Renal cortex interstitium (tissue), 11 donors: ENCODE results near the gene SPTLC2. TPM values are rescaled to one million over a fixed set of nuclear protein-coding genes. Genes with fewer than 3 reads are reported as not detected.
"Not testable (repeated sequence)": the region's sequence is repeated elsewhere in the genome, so short reads cannot be mapped to it uniquely, and the experiment has no call there.

ENCODE experiments used
- DNase-seq, 11 donors: peaks; one replicate each; pipeline ENCODE4 v3.0.0-alpha.2; 2013; ENCODE audit warnings: low read depth in 9 of 11, low spot score in 4 of 11; ENCODE audit errors: extremely low read depth in 1 of 11
- polyA plus RNA-seq, 3 donors: library from polyadenylated mRNA; unstranded; fragments of 120-200 nt; gene quantifications; one replicate each; pipeline ENCODE4 v1.2.1, GENCODE V29; 2013; ENCODE audit not compliant: insufficient read length in 3 of 3

SPTLC2 gene
- polyA plus RNA-seq, 3 donors = 61.8 to 71.8 (median 71.7) TPM

DNA sequence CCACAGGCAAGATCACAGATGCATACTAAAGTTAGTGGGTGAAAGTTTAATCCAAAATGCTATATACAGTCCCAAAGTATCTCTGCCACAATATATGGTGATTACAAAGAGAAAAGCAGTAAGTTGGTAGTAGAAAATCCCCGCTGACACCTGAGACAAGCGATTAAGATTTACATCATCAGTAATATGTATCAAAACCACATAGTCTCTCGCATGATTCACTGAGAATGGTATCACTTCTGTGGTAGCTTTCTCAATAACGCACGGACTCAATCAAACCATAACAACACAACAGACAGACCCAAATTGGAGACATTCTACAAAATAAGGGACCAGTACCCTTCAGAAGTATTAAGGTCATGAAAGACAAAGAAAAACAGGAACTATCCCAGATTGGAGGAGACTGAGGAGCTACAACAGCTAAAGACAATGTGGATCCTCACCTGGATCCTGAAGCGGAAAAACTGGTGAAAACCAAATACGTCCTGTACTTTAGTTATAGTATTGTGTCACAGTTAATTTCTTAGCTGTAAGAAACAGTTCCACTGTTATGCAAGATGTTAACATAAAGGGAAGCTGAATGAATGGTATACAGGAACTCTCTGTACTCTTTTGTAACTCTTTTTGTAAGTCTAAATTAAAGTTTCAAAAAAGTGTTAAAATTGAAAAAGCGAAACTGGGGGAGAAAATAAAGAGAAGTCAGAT lies 51.0 kb downstream of the SPTLC2 start:
- DNase-seq = no peak

DNA sequence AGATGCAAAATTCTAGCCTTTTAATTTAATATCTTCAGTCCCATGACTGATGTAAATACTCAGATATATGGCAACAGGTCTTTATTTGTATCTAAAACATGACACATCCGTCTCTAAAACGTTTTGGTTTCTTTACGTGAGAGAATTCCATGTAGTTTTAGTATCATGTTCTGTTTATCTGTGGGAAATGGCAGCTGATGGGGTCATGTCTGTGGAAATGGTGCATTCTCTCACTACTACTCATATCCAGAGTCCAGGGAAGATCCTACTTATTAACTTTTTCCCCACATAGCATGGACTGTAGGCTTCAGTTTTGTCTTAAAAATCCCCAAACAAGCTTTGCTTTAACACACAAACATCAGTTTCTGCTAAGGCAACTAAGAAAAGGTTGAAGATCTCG lies 53.8 kb downstream of the SPTLC2 start:
- no peak for DNase-seq

DNA sequence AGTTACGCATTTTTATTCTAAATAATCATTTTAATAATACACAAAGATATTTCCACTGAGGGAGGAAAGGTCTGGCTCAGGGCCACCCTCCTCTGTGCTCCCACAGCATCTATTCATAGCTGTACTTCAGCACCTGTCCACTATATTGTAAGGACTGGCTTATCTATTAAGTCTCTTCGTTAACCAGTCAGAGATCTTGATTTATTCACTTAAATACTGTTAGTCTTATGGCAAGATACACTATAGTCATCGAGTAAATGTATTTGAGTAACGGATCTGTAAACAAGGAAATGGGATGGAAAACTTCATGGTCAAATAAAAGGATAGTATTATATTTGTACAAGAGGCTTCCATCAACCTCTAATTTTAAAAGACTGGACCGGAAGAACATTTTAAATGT lies 54.6 kb downstream of the SPTLC2 start:
- DNase-seq = no peak

DNA sequence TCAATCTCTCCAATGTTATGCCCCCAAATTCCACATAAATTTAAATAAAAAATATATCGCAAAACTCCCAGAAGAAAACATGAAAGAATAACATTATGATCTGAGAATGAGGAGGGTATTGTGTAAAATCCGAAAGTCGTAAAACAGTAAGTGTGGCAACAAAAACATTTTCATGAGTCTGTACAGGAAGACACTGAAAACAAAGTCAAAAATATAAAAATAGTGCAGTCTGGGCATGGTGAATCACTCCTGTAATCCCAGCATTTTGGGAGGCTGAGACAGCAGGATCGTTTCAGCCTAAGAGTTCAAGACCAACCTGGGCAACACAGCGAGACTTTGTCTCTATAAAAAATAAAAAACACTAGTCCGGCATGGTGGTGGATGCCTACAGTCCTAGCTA lies 57.1 kb downstream of the SPTLC2 start:
- no peak for DNase-seq

DNA sequence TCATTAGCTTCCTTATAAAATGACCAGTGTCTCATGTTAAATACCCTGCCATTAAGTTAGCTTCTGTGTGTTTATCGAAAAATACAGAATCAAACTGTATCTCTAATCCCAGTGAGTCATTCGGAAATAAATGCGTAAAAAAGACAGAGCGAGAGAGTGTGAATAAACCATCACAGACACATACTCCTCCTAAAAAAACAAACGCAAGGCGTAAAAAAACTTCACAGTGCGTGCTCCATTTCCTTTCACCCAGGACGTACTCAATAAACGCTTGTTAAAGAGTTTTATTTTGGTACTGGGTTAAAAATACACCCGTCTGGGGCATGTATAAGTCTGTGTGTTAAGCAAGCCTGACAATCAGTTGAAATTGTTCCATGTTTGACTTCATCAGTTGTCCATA lies 59.0 kb downstream of the SPTLC2 start:
- no peak for DNase-seq

DNA sequence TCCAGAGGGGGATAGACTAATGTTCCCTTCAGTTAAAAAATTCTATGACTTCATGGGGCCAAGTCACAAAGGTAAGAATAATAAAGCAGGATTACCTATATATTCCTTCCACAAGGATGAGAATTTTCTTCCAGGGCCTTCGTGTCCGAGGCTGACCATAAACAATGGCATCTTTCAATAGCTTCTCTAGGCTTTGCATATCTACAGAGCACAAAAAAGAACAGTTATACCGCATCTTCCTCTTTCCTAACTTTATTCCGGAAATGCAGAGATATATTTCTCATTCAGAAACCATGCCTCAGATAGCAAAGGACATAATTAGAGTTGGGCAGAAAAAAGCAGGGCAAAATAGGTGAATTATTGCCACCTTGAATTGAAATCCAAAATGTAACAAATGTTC lies 59.5 kb downstream of the SPTLC2 start:
- no peak for DNase-seq

DNA sequence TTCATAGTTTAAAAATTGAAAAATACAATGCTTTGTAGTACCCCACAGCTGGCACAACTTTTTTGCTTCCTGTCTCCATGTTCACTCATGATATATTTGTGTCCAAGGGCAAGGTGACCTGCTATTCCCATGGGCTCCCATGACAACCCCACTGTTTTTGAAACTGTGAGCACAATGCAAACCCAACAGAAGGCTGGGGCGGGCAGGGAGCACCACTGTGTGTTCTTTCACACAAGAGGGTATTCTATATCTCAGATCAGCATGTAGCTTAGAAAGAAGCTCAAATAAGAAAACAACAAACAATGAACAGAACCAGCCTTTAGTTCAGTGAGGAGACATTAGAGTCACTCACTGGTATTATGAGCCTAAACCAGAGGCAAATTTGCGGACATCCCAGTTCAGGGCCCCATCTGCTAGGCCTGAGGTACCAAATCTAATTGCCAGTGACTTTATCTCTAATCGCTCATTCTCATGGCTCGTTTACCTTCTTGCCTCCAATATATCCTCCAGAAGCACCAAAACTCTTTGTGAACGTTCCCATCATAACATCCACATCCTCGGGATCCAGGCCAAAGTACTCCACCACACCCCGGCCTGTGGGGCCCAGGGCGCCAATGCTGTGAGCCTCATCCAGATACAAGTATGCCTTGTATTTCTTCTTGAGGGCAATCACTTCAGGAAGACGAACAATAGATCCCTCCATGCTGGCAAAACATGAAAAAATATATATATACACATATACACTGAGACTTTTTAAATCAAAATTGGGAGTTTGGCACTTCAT lies 61.4 kb downstream of the SPTLC2 start:
- no peak for DNase-seq

DNA sequence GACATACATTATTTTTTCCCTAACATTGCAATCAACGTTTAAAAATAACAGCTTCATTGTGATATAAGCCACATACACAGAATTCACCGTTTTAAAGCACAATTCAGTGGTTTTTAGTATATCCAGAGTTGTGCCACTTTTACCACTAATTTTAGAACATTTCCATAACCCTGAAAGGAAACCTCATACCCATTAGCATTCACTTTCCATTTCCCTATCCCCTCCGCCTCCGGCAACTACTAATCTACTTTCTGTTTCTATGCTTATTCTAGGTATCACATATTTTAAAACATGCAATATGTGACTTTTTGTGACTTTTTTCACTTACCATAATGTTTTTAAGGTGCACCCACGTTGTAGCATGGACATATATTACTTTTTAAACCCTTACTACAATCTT lies 62.2 kb downstream of the SPTLC2 start:
- no peak for DNase-seq

DNA sequence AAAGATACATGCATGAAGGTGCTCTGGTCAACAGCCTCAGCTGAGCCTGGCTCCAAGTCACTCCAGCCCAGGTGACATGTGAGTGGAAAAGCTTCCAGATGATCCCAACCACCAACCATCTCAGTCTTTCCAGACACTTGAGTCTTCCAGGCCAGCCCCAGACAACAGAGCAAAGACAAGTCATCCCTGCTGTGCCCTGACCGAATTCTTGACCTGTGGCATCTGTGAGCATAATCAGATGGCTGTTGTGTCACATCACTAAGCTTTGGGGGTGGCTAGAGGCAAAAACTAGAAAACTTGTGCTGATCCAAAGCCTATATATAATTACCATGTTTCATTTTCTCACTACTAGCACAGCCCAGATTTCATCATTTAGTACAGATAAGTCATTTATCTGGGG lies 67.0 kb downstream of the SPTLC2 start:
- DNase-seq = no peak

DNA sequence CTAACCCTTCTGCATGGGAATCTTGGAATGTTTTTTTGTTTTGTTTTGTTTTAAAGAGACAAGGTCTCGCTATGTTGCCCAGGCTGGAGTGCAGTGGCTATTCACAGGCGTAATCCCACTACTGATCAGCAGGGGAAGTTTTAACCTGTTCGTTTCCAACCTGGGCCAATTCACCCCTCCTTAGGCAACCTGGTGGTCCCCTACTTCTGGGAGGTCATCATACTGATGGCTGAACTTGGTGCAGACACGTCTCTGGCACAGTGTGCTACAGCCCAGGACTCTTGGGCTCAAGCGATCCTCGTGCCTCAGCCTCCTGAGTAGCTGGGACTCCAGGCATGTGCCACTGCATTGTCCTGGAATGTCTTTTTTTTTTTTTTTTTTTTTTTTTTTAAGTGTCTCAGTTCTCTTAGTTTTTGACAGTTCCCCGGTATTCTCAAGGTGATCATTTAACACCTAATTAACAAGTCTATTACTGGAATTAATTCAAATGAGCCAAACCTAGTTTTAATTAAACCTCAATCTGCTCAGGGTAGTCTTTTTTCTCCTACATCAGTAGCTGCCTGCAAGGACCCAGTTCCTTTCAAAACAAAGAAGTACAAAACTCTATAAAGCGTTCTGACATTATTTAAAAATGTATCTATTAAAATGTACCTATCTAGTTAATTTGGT lies 68.8 kb downstream of the SPTLC2 start:
- no peak for DNase-seq

DNA sequence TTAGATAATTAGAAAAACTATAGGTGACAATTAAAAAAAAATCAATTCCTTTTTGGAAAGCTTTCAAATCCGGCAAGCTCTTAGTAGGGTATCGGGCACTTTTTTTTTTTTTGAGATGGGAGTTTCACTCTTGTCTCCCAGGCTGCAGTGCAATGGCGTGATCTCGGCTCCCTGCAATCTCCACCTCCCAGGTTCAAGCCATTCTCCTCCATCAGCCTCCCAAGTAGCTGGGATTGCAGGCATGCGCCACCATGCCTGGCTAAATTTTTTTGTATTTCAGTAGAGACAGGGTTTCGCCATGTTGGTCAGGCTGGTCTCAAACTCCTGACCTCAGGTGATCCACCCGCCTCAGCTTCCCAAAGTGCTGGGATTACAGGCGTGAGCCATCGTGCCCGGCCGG lies 71.3 kb downstream of the SPTLC2 start:
- DNase-seq = not testable (repeated sequence)

DNA sequence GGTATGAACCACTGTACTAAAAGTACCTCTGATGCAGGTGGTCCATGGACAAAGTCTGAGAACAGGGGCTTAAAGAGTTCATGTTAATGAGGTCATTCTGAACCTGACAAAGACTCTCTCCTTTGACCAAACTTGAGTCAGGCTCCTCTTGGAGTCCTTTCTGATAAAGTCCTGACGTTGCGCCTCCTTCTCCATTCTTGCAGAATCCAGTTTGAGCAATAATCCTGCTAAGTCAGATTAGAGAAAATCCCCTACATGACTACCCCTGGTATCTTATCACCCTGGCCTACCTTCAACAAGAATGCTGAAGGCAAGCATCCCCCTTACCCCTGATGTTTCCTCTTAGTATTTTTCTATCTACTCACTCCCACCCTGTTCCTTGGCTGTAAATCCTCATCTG lies 71.9 kb downstream of the SPTLC2 start:
- DNase-seq = no peak

DNA sequence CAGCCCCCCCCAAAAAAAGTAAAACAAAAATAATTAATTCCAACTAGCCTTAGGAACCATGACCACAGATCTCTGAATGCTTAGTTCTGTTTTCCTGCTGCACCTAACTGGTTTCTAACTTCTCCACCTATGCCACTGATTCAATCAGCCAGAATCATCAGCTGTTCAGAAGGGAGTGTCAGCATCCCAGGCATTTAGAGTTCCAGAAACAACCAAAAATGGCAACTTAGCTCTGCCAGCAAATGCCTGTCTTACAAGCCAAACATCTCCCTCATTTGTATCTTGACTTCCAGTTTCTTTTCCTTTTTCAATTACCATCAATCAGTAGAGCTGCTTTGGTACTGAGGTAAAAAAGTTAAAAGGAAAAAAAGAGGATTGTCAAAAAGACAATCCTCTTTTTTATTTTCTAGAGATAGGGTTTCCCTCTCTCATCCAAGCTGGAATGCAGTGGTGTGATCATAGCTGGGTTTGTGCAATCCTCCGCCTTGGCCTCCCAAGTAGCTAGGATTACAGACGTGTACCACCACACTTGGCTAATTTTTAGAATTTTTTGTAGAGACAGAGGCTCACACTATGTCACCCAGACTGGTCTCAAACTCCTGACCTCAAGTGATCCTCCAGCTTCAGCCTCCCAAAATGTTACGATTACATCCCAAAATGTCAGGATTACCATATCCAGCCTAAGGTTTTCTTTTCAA lies 72.7 kb downstream of the SPTLC2 start:
- DNase-seq = no peak

DNA sequence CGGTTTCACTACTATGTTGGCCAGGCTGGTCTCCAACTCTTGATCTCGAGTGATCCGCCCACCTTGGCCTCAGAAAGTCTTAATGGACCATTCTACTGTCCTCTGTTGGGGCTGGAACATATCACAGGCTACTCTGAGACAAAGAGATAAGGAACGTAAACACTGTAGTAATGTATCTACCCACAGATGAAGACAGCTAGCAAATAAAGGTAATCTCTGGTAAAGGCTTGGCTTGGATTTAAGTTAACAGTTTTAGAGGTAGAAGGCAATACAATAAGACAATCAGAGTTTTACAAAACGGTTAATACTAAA lies 73.2 kb downstream of the SPTLC2 start:
- DNase-seq = no peak

DNA sequence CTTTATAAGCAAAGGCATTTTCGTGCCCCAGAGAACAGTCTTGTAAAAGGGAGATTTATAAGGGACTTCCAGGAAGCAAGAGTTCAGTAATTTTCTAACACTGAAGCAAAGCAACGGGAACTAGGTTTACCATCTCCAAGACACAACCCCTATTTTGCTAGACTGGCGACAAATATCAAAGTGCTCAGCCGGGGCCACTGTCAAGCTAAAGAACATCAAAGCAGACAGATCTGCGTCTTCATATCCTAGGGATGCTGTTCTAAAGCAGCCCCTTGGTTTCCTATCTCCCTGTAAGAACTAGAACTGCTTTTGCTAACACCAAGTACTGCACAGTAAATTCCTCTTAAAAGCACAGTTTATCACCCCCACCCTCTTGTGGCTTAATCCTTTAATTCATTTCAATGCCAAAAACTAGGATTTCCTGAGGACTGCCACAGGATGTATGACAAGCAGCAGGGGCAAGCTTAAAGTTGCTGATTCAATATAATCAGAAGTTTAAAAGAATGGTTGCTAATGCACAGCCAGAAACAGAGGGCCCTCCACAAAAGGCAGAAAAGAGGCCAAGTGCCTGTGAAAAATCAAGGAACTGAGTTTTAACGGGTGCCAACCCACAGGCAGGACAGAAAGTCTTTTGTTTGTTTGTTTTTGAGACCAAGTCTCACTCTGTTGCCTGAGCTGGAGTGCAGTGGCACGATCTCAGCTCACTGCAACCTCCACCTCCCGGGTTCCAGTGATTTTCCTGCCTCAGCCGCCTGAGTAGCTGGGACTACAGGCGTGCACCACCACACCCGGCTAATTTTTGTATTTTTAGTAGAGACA lies 73.8 kb downstream of the SPTLC2 start:
- no peak for DNase-seq

DNA sequence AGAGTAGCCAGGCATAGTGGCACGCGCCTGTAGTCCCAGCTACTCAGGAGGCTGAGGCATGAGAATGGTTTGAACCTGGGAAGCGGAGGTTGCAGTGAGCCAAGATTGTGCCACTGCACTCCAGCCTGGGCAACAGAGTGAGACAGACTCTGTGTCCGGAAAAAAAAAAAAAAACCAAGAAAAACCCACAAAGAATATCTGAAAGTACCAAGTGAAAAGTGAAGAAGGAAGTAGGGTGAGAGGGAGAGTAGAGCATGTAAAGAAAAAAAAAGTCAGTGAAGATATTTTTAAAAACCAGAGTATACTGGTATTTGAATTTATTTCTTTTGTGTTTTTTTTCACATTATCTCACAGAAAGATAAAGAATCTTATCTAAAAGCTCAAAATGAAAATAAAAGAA lies 74.5 kb downstream of the SPTLC2 start:
- no peak for DNase-seq

DNA sequence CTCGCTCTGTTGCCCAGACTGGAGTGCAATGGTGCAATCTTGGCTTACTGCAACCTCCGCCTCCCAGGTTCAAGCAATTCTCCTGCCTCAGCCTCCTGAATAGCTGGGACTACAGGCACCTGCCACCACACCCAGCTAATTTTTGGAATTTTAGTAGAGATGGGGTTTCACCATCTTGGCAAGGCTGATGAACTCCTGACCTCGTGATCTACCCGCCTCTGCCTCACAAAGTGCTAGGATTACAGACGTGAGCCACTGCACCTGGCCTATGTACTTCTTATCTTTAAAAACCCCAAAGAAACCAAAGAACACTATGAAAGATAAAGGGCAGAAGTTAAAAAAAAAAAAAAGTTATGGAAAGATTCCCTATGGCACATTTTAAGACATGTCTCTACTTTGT lies 79.5 kb downstream of the SPTLC2 start:
- DNase-seq = not testable (repeated sequence)

DNA sequence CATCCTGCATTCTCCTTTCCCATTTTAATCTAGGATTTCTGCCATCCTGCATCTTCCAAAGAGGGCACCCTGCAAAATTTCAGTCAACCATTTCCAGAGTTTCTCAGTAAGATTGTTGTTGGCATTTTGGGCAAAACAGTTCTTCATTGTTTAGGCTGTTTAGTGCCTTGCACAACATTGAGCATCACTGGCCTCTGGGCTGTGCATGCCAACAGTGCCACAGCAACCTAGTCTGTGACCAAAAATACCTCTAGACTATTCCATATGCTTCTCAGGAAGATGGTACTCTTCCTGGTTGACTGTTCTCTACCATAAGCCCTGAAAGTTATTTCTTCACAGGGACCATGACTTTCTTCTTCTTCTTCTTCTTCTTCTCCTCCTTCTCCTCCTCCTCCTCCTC lies 85.4 kb downstream of the SPTLC2 start:
- no peak for DNase-seq

DNA sequence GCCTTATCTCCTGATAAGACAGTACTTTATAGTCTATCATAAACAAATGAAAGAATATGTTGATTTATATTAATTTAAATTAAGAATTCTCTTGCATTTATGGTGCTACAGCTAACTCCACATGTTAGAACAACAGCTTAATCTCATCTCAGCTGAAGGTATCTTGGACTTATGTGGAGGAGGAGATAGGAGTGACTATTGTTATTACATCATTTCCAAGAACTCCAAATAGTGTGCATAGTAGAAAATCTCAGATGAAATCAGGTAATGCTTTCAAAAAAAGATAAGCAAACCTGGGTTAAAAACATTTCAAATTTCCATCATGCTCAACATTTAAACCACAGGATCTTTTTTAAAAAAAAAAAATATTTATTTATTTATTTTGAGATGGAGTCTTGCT lies 86.5 kb downstream of the SPTLC2 start:
- no peak for DNase-seq
